Measurements from ENCODE around the gene FBXL7.

FBXL7 gene

GRCh38 chr5:15623794-15624193, 123.8 kb downstream of the FBXL7 start:
- H4K20me1 ChIP-seq = no peaks in the 10 kb centered on the region
- no peak overlapping the region for H3K27ac ChIP-seq
- no peak overlapping the region for H3K9ac ChIP-seq
- no peaks in the 10 kb centered on the region for H3K36me3 ChIP-seq
- H3K27me3 ChIP-seq = no peaks in the 10 kb centered on the region
- H3K4me2 ChIP-seq = no peak overlapping the region
- peaks cover 0 to 13% (median 2%) of the 10 kb centered on the region in 10 experiments; a peak in 3 of 20 replicates for H3K4me1 ChIP-seq
- no peak overlapping the region for H3K4me3 ChIP-seq
- no peak for TF ChIP-seq Cebpa-rat (IDR thresholded peaks at IDR 0.05)
- 0 out of 22 replicates have a peak, but pooled peaks cover 0 to 9% (median 0%) of the 10 kb centered on the region in 11 experiments for H3K9me3 ChIP-seq (replicated peaks in 1 of 11)

DNA sequence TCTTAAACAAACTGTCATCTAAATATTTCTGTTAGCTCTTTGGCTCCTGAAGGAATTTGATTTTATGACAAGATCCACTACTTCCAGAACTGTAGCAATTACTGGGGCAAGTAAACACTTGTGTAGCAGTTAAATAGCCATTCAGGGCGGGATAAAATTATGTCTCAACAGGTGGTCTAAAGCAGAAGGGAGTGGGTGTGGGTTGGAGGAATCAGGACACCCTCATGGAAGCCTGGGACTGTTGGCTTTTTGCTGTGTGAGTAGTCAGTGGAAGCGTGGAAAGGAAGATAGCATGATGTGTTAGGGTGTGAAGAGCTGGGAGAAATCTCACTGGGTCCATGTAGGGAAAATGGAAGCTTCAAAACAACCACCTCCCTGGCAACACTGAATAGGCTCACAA, 127.1 kb downstream of the FBXL7 start:
- Histone ChIP-seq H4K20me1 (no peaks in the 10 kb centered on the region), H3K27ac (no peak overlapping the region), H3K36me3 (no peaks in the 10 kb centered on the region), H3K9me3 (replicated peaks in 1 of 11) (0 out of 22 replicates have a peak, but pooled peaks cover 0 to 9% (median 0%) of the 10 kb centered on the region in 11 experiments), H3K9ac (no peak overlapping the region), H3K27me3 (no peaks in the 10 kb centered on the region), H3K4me1 (peaks cover 0 to 29% (median 3%) of the 10 kb centered on the region in 10 experiments; a peak in 6 of 20 replicates), H3K4me3 (no peak overlapping the region), H3K4me2 (peak overlapping the region in 4 of 11 experiments; percentile 4 to 27 (median 10); a peak in 3 of 22 replicates)
- no peak for TF ChIP-seq Cebpa-rat (IDR thresholded peaks at IDR 0.05)

GRCh38 chr5:15627647-15628046, 127.7 kb downstream of the FBXL7 start:
- Histone ChIP-seq H3K4me1 (peaks cover 0 to 29% (median 3%) of the 10 kb centered on the region in 10 experiments; a peak in 6 of 20 replicates), H4K20me1 (no peaks in the 10 kb centered on the region), H3K9ac (no peak overlapping the region), H3K9me3 (replicated peaks in 1 of 11) (0 out of 22 replicates have a peak, but pooled peaks cover 0 to 8% (median 0%) of the 10 kb centered on the region in 11 experiments), H3K4me3 (no peak overlapping the region), H3K27ac (no peak overlapping the region), H3K27me3 (no peaks in the 10 kb centered on the region), H3K36me3 (no peaks in the 10 kb centered on the region), H3K4me2 (peak overlapping the region in 6 of 11 experiments; percentile 4 to 27 (median 12); a peak in 4 of 22 replicates)
- TF ChIP-seq Cebpa-rat (IDR thresholded peaks at IDR 0.05) = no peak

GRCh38 chr5:15630441-15630840, 130.5 kb downstream of the FBXL7 start:
- Histone ChIP-seq H3K4me3 (no peak overlapping the region), H3K9me3 (replicated peaks in 1 of 11) (0 out of 22 replicates have a peak, but pooled peaks cover 0 to 5% (median 0%) of the 10 kb centered on the region in 11 experiments), H3K27me3 (no peaks in the 10 kb centered on the region), H4K20me1 (no peaks in the 10 kb centered on the region), H3K9ac (no peak overlapping the region), H3K4me2 (peak overlapping the region in 2 of 11 experiments; percentile 36 to 46; a peak in 3 of 22 replicates), H3K27ac (no peak overlapping the region), H3K4me1 (peaks cover 0 to 29% (median 3%) of the 10 kb centered on the region in 10 experiments; a peak in 6 of 20 replicates), H3K36me3 (no peaks in the 10 kb centered on the region)
- TF ChIP-seq Cebpa-rat (IDR thresholded peaks at IDR 0.05) = no peak

GRCh38 chr5:15634591-15635288, 134.8 kb downstream of the FBXL7 start:
- Histone ChIP-seq H3K9me3 (replicated peaks in 1 of 11) (0 out of 22 replicates have a peak, but pooled peaks cover 0 to 4% (median 0%) of the 10 kb centered on the region in 11 experiments), H3K4me1 (peaks cover 0 to 13% (median 0%) of the 10 kb centered on the region in 10 experiments; a peak in 6 of 20 replicates), H3K27ac (no peak overlapping the region), H4K20me1 (no peaks in the 10 kb centered on the region), H3K27me3 (no peaks in the 10 kb centered on the region), H3K4me3 (no peak overlapping the region), H3K36me3 (no peaks in the 10 kb centered on the region), H3K9ac (no peak overlapping the region), H3K4me2 (no peak overlapping the region)
- TF ChIP-seq Cebpa-rat (IDR thresholded peaks at IDR 0.05) = no peak

- Histone ChIP-seq H3K27me3 (no peaks in the 10 kb centered on the region), H3K9ac (no peak overlapping the region), H3K9me3 (replicated peaks in 1 of 11) (0 out of 22 replicates have a peak, but pooled peaks cover 0 to 4% (median 0%) of the 10 kb centered on the region in 11 experiments), H3K4me2 (no peak overlapping the region), H4K20me1 (no peaks in the 10 kb centered on the region), H3K36me3 (no peaks in the 10 kb centered on the region), H3K4me3 (no peak overlapping the region), H3K4me1 (peaks cover 0 to 7% (median 0%) of the 10 kb centered on the region in 10 experiments; a peak in 5 of 20 replicates), H3K27ac (no peak overlapping the region)
- no peak for TF ChIP-seq Cebpa-rat (IDR thresholded peaks at IDR 0.05)
Observed at GRCh38 chr5:15635289-15635616, 135.3 kb downstream of the FBXL7 start.

GRCh38 chr5:15637345-15637744, 137.4 kb downstream of the FBXL7 start:
- H4K20me1 ChIP-seq = no peaks in the 10 kb centered on the region
- H3K27me3 ChIP-seq = no peaks in the 10 kb centered on the region
- H3K4me2 ChIP-seq = no peak overlapping the region
- H3K9me3 ChIP-seq (replicated peaks in 1 of 11) = peaks cover 0 to 4% (median 0%) of the 10 kb centered on the region in 11 experiments; a peak in 1 of 22 replicates
- H3K27ac ChIP-seq = no peak overlapping the region
- no peaks in the 10 kb centered on the region for H3K4me1 ChIP-seq
- no peak overlapping the region for H3K9ac ChIP-seq
- no peak overlapping the region for H3K4me3 ChIP-seq
- no peaks in the 10 kb centered on the region for H3K36me3 ChIP-seq
- no peak for TF ChIP-seq Cebpa-rat (IDR thresholded peaks at IDR 0.05)

DNA sequence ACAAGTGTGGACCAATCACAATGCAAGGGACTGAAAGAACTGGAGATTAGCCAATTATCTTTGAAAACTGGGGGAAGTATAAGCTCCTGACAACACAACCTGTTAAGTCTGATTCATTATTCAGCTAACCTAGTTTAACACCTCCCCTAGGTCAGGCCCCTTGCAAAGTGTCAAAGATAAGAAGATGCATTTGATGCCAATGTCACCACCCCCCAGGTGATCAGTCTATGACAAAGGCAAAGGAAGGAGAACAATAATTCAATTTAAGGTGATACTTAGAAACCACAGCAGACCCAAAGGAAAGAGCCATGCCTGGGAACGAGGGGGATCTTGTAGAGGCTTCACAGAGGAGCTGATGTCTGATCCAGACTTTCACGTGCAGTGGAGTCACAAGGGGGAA, 137.9 kb downstream of the FBXL7 start:
- H3K36me3 ChIP-seq = no peaks in the 10 kb centered on the region
- H3K27ac ChIP-seq = no peak overlapping the region
- TF ChIP-seq Cebpa-rat (IDR thresholded peaks at IDR 0.05) = no peak
- H3K4me3 ChIP-seq = no peak overlapping the region
- H4K20me1 ChIP-seq = no peaks in the 10 kb centered on the region
- no peak overlapping the region for H3K4me2 ChIP-seq
- H3K9ac ChIP-seq = no peak overlapping the region
- no peaks in the 10 kb centered on the region for H3K27me3 ChIP-seq
- H3K9me3 ChIP-seq (replicated peaks in 1 of 11) = peaks cover 0 to 4% (median 0%) of the 10 kb centered on the region in 11 experiments; a peak in 1 of 22 replicates
- H3K4me1 ChIP-seq = no peaks in the 10 kb centered on the region

DNA sequence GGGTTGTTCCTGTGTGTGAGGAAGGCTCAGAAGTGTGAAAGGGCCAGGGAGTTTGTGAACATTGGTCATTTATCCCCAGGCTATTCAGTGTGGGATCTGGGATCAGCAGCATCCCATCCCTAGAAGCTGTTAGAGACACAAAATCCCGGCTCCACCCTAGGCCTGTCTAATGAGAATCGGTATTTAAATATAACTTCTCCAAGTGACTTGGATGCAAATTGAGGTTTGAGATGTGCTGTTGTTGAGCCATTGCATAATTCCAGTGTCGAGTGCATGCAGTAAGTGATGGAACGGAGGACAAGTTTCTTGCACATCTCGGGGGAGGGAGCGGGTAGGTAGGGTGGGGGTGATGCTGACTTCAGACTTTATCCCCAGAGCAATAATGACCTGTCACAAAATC, 138.3 kb downstream of the FBXL7 start:
- Histone ChIP-seq H4K20me1 (no peaks in the 10 kb centered on the region), H3K4me1 (no peaks in the 10 kb centered on the region), H3K9me3 (replicated peaks in 1 of 11) (peaks cover 0 to 4% (median 0%) of the 10 kb centered on the region in 11 experiments; a peak in 1 of 22 replicates), H3K9ac (no peak overlapping the region), H3K4me3 (no peak overlapping the region), H3K27me3 (no peaks in the 10 kb centered on the region), H3K4me2 (no peak overlapping the region), H3K36me3 (no peaks in the 10 kb centered on the region), H3K27ac (no peak overlapping the region)
- TF ChIP-seq Cebpa-rat (IDR thresholded peaks at IDR 0.05) = no peak
